Peyer's patch (tissue), 4 donors: ENCODE results near the gene TMBIM1.

ENCODE experiments used
- POLR2A ChIP-seq, 2 donors: fragments of 450-650 bp; IDR thresholded peaks; one replicate each; pipeline ENCODE4 v1.5.1; 2017; ENCODE audit warnings: antibody characterized with exemption in 2 of 2, mild to moderate bottlenecking in 2 of 2, moderate library complexity in 2 of 2
- TF ChIP-seq, protein P1 (sequence below), 6 experiments: fragments of 450-650 bp in 4 of 6; fragments of 200-600 bp in 2 of 6; sonication (generic) in 1 of 6; IDR thresholded peaks; one replicate each; pipeline ENCODE4 v1.5.1; 2017 to 2019; ENCODE audit warnings: antibody characterized with exemption in 6 of 6, mild to moderate bottlenecking in 3 of 6, moderate library complexity in 1 of 6

DNA sequence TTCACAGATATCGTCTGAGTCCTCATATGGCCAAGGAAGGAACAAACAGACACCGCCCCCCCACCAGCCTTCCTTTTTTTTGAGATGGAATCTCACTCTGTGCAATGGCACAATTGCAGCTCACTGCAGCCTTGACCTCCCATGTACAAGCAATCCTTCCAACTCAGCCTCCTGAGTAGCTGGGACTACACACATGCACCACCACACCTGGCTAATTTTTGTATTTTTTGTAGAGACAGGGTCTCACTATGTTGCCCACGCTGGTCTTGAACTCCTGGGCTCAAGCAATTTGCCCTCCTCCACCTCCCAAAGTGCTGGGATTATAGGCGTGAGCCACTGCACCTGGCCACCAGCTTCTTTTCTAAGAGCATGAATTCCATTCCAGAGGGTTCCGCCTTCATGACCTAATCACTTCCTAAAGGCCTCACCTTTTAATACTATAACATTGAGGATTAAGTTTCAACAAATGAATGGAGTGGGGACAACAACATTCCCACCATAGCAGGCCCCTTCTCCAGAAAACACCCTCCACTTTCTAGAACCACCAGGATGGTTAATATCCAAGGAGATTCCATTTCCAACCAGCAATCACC is 2.2 kb upstream of the TMBIM1 start:
- TF ChIP-seq, protein P1, sequence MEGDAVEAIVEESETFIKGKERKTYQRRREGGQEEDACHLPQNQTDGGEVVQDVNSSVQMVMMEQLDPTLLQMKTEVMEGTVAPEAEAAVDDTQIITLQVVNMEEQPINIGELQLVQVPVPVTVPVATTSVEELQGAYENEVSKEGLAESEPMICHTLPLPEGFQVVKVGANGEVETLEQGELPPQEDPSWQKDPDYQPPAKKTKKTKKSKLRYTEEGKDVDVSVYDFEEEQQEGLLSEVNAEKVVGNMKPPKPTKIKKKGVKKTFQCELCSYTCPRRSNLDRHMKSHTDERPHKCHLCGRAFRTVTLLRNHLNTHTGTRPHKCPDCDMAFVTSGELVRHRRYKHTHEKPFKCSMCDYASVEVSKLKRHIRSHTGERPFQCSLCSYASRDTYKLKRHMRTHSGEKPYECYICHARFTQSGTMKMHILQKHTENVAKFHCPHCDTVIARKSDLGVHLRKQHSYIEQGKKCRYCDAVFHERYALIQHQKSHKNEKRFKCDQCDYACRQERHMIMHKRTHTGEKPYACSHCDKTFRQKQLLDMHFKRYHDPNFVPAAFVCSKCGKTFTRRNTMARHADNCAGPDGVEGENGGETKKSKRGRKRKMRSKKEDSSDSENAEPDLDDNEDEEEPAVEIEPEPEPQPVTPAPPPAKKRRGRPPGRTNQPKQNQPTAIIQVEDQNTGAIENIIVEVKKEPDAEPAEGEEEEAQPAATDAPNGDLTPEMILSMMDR (IDR thresholded peaks at IDR 0.05), result no peak
- no peak for TF ChIP-seq POLR2A (IDR thresholded peaks at IDR 0.05)
